ENCODE measurements around the gene MLPH.
A peak's percentile ranks its signal among the peaks of the same experiment; 100 is the strongest.

Gene MLPH

GRCh38 chr2:237597196-237598145 lies 110.4 kb downstream of the MLPH start:
- peaks cover 85% of the 10 kb centered on the region for H3K4me1 Mint-ChIP-seq
- H3K9me3 Mint-ChIP-seq = no peaks in the 10 kb centered on the region
- H3K27me3 Mint-ChIP-seq (ENCODE audit: low read depth, poor library complexity) = peaks cover 28% of the 10 kb centered on the region
- no peak overlapping the region for H3K27ac Mint-ChIP-seq
- TF ChIP-seq, protein P1, sequence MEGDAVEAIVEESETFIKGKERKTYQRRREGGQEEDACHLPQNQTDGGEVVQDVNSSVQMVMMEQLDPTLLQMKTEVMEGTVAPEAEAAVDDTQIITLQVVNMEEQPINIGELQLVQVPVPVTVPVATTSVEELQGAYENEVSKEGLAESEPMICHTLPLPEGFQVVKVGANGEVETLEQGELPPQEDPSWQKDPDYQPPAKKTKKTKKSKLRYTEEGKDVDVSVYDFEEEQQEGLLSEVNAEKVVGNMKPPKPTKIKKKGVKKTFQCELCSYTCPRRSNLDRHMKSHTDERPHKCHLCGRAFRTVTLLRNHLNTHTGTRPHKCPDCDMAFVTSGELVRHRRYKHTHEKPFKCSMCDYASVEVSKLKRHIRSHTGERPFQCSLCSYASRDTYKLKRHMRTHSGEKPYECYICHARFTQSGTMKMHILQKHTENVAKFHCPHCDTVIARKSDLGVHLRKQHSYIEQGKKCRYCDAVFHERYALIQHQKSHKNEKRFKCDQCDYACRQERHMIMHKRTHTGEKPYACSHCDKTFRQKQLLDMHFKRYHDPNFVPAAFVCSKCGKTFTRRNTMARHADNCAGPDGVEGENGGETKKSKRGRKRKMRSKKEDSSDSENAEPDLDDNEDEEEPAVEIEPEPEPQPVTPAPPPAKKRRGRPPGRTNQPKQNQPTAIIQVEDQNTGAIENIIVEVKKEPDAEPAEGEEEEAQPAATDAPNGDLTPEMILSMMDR (IDR thresholded peaks at IDR 0.05) = no peak
- no peak overlapping the region for H3K4me3 Mint-ChIP-seq
- no peaks in the 10 kb centered on the region for H3K36me3 Mint-ChIP-seq (ENCODE audit: low read depth)
- DNase-seq = no peak

DNA sequence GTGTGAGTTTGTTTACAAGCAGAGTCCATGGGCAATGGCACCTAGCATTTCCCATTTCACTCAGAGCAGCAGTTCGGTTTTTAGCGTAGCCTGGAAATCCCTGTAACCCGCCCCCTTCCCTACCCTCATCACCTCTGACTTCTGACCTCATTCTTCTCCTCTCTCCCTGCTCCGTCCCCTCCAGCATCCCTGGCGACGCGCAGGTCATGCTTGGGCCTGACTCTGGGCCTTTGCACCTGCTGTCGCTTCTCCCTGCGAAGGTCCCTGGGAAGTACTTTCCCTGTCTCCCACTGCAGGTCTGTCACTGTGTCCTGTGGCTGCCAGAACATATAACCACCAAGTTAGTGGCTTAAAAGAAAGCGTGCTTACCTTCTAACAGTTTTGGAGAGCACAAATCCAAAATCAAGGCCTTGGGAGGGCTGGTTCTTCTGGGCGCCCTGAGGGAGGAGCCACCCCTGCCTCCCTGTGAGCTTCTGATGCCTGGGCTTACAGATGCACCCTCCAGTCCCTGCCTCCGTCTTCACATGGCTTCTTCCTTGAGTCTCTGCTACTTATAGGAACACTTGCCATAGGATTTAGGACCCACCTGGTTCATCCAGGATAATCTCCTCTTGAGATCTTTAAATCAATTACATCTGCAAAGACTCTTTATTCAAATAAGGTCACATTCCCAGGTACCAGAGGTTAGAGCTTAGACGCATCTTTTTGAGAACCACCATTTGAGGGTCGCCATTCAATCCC lies 111.6 kb downstream of the MLPH start:
- Mint-ChIP-seq H3K9me3 (no peaks in the 10 kb centered on the region), H3K27me3 (ENCODE audit: low read depth, poor library complexity) (peaks cover 28% of the 10 kb centered on the region), H3K27ac (peak overlapping the region; percentile 75), H3K4me3 (no peak overlapping the region), H3K4me1 (peaks cover 85% of the 10 kb centered on the region), H3K36me3 (ENCODE audit: low read depth) (no peaks in the 10 kb centered on the region)
- TF ChIP-seq, protein P1 (IDR thresholded peaks at IDR 0.05) = no peak
- no peak for DNase-seq

- Mint-ChIP-seq H3K36me3 (ENCODE audit: low read depth) (no peaks in the 10 kb centered on the region), H3K27me3 (ENCODE audit: low read depth, poor library complexity) (peaks cover 28% of the 10 kb centered on the region), H3K4me1 (peaks cover 81% of the 10 kb centered on the region), H3K4me3 (no peak overlapping the region), H3K27ac (peak overlapping the region; percentile 61), H3K9me3 (no peaks in the 10 kb centered on the region)
- no peak for DNase-seq
- TF ChIP-seq, protein P1 (IDR thresholded peaks at IDR 0.05) = no peak
Observed at GRCh38 chr2:237599465-237600110, 112.5 kb downstream of the MLPH start.

- Mint-ChIP-seq H3K27ac (no peak overlapping the region), H3K4me1 (peaks cover 73% of the 10 kb centered on the region), H3K4me3 (no peak overlapping the region)
Observed at GRCh38 chr2:237600205-237600846, 113.3 kb downstream of the MLPH start.

DNA sequence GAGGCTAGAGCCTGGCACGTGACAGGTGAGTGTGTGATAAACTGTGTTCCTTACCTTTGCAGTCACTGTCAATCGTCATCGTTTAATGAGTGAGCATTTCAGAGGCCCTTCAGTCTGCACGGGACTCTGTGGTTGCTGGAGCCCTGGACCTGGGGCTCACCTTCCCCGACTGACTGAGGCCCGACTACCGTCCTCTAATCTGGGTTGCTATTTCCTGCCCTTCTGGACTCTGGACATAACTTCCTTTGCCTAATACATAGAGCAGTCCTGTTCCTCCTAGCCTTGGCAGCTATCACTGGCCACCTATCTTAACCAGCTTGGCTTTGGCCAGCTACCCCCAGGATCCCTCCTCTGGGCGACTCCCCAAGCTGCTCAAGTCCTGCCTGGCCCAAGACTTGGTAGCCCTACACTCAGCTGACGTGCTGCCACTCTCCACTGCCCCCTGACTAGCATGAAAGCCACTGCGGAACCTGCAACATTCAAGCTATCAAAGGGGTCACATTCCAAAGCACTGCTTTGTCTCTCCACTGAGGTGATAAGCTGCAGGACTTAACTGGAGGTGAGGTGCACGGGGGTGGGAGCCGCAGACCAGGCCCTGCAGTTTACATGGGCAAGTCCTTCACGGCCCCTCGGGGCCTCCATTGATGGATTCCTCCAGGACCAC lies 114.5 kb downstream of the MLPH start:
- H3K27ac Mint-ChIP-seq = no peak overlapping the region
- peaks cover 27% of the 10 kb centered on the region for H3K27me3 Mint-ChIP-seq (ENCODE audit: low read depth, poor library complexity)
- H3K36me3 Mint-ChIP-seq (ENCODE audit: low read depth) = no peaks in the 10 kb centered on the region
- peaks cover 71% of the 10 kb centered on the region for H3K4me1 Mint-ChIP-seq
- H3K4me3 Mint-ChIP-seq = no peak overlapping the region
- peaks cover 10% of the 10 kb centered on the region for H3K9me3 Mint-ChIP-seq
- TF ChIP-seq, protein P1 (IDR thresholded peaks at IDR 0.05) = no peak
- no peak for DNase-seq

More at GRCh38 chr2:237600205-237600846, 113.3 kb downstream of the MLPH start:
- Mint-ChIP-seq H3K36me3 (ENCODE audit: low read depth) (no peaks in the 10 kb centered on the region), H3K9me3 (peaks cover 3% of the 10 kb centered on the region), H3K27me3 (ENCODE audit: low read depth, poor library complexity) (peaks cover 24% of the 10 kb centered on the region)
- TF ChIP-seq, protein P1 (IDR thresholded peaks at IDR 0.05) = no peak
- DNase-seq = no peak
